Liver (tissue), 9 donors: ENCODE data around the gene IL36B. TPM values are rescaled to one million over a fixed set of nuclear protein-coding genes. Genes with fewer than 3 reads are reported as not detected.

Experiments used
- DNase-seq: peaks from one replicate; pipeline ENCODE4 v3.0.0-alpha.2; 2017; ENCODE audit warnings: low spot score
- H3K27ac ChIP-seq, 2 donors: one replicate each; pipeline ENCODE4 v1.7.0; 2013; ENCODE audit warnings: inconsistent platforms in 2 of 2, low read length in 2 of 2, control low read depth in 1 of 2, low read depth in 1 of 2, mild to moderate bottlenecking in 1 of 2
- H3K27me3 ChIP-seq, 4 donors: one replicate each; pipeline versions ENCODE4 v1.6.1 to v1.7.0; 2013; ENCODE audit warnings: low read length in 3 of 4, inconsistent platforms in 1 of 4, mild to moderate bottlenecking in 1 of 4, moderate library complexity in 1 of 4; ENCODE audit not compliant: control insufficient read depth in 4 of 4, insufficient read depth in 4 of 4
- H3K36me3 ChIP-seq, 4 donors: one replicate each; pipeline versions ENCODE4 v1.6.1 to v1.7.0; 2013; ENCODE audit warnings: low read length in 3 of 4, mild to moderate bottlenecking in 3 of 4, low read depth in 1 of 4, moderate library complexity in 1 of 4; ENCODE audit not compliant: control insufficient read depth in 4 of 4, insufficient read depth in 3 of 4
- H3K4me1 ChIP-seq, 4 donors: one replicate each; pipeline versions ENCODE4 v1.6.1 to v1.7.0; 2013; ENCODE audit warnings: low read length in 3 of 4, mild to moderate bottlenecking in 3 of 4, moderate library complexity in 1 of 4; ENCODE audit not compliant: control insufficient read depth in 4 of 4, insufficient read depth in 4 of 4
- H3K4me3 ChIP-seq, 3 donors: one replicate each; pipeline versions ENCODE4 v1.6.1 to v1.7.0; 2013; ENCODE audit warnings: low read length in 3 of 3, control low read depth in 1 of 3, low read depth in 1 of 3, mild to moderate bottlenecking in 1 of 3
- H3K9ac ChIP-seq, 2 donors: one replicate each; pipeline ENCODE4 v1.7.0; 2013; ENCODE audit warnings: low read length in 2 of 2, mild to moderate bottlenecking in 2 of 2, moderate library complexity in 2 of 2, control low read depth in 1 of 2, low read depth in 1 of 2
- H3K9me3 ChIP-seq, 4 donors: one replicate each; pipeline versions ENCODE4 v1.6.1 to v1.7.0; 2013; ENCODE audit warnings: low read length in 3 of 4; ENCODE audit not compliant: control insufficient read depth in 4 of 4
- EGR1 ChIP-seq, 2 donors: IDR thresholded peaks; 2 replicates each; pipeline ENCODE4 v1.6.1; 2016 to 2018; ENCODE audit warnings: antibody characterized with exemption in 2 of 2, low read depth in 2 of 2
- FOXA1 ChIP-seq: IDR thresholded peaks from 2 replicates; pipeline ENCODE4 v1.6.1; 2016; ENCODE audit warnings: antibody characterized with exemption
- FOXA2 ChIP-seq: IDR thresholded peaks from 2 replicates; pipeline ENCODE4 v1.6.1; 2016; ENCODE audit warnings: antibody characterized with exemption
- GABPA ChIP-seq, 2 donors: IDR thresholded peaks in 1 of 2; conservative IDR thresholded peaks in 1 of 2; 2 replicates each; pipeline ENCODE4 v1.6.1; 2016; ENCODE audit warnings: antibody characterized with exemption in 2 of 2, mild to moderate bottlenecking in 1 of 2, moderate library complexity in 1 of 2
- HNF4A ChIP-seq, 2 donors: conservative IDR thresholded peaks; 2 replicates each; pipeline ENCODE4 v1.6.1; 2016; ENCODE audit warnings: antibody characterized with exemption in 2 of 2, mild to moderate bottlenecking in 2 of 2
- HNF4G ChIP-seq: IDR thresholded peaks from 2 replicates; pipeline ENCODE4 v1.6.1; 2016; ENCODE audit warnings: antibody characterized with exemption
- JUND ChIP-seq, 2 donors: IDR thresholded peaks; 2 replicates each; pipeline ENCODE4 v1.6.1; 2016; ENCODE audit warnings: antibody characterized with exemption in 2 of 2
- NR2F2 ChIP-seq: IDR thresholded peaks from 2 replicates; pipeline ENCODE4 v1.6.1; 2016; ENCODE audit warnings: antibody characterized with exemption
- RAD21 ChIP-seq, 2 donors: IDR thresholded peaks; 2 replicates each; pipeline ENCODE4 v1.6.1; 2016; ENCODE audit warnings: antibody characterized with exemption in 2 of 2, mild to moderate bottlenecking in 2 of 2
- RXRA ChIP-seq, 2 donors: IDR thresholded peaks; 2 replicates each; pipeline ENCODE4 v1.6.1; 2017 to 2018; ENCODE audit warnings: antibody characterized with exemption in 2 of 2, mild to moderate bottlenecking in 1 of 2
- SP1 ChIP-seq: IDR thresholded peaks from 2 replicates; pipeline ENCODE4 v1.6.1; 2018; ENCODE audit warnings: antibody characterized with exemption, mild to moderate bottlenecking
- TAF1 ChIP-seq: conservative IDR thresholded peaks from 2 replicates; pipeline ENCODE4 v1.6.1; 2016; ENCODE audit warnings: antibody characterized with exemption, mild to moderate bottlenecking
- YY1 ChIP-seq: IDR thresholded peaks from 2 replicates; pipeline ENCODE4 v1.6.1; 2016; ENCODE audit warnings: antibody characterized with exemption, mild to moderate bottlenecking
- WGBS: extraction: QIAGEN DNeasy Blood & Tissue Kit; methylation state at CpG from one replicate; pipeline ENCODE4 v1.1.7; 2013; 5-methylcytosine and 5-hydroxymethylcytosine counted together
- polyA plus RNA-seq, 2 donors: library from polyadenylated mRNA; stranded (reverse) in 1 of 2; unstranded in 1 of 2; fragments of 200-250 nt in 1 of 2; fragments of >200 nt in 1 of 2; fragmentation: Nextera tagmentation in 1 of 2; extraction: Ambion mirVana in 1 of 2; gene quantifications; one replicate each; pipeline versions ENCODE4 v1.2.1 to v1.2.3, GENCODE V29; 2013 to 2015
- total RNA-seq, 2 donors: library from RNA; depleted of rRNA; stranded (reverse); fragments of >200 nt; gene quantifications; one replicate each; pipeline ENCODE4 v1.2.3, GENCODE V29; 2014
- TF ChIP-seq, protein P1 (sequence below): IDR thresholded peaks from 2 replicates; pipeline ENCODE4 v1.6.1; 2016; ENCODE audit warnings: antibody characterized with exemption, mild to moderate bottlenecking
- TF ChIP-seq, protein P2 (sequence below): IDR thresholded peaks from 2 replicates; pipeline ENCODE4 v1.6.1; 2016; ENCODE audit warnings: antibody characterized with exemption
- TF ChIP-seq, protein P3 (sequence below): IDR thresholded peaks from 2 replicates; pipeline ENCODE4 v1.6.1; 2016; ENCODE audit warnings: antibody characterized with exemption
- TF ChIP-seq, protein P4 (sequence below): IDR thresholded peaks from 2 replicates; pipeline ENCODE4 v1.6.1; 2016; ENCODE audit warnings: antibody characterized with exemption
- donor health status: healthy.
- donor health status: healthy.
- donor health status: healthy.
- donor health status: healthy.
- donor health status: healthy.

The IL36B gene
- total and polyA plus RNA-seq, 4 donors, result not detected

DNA sequence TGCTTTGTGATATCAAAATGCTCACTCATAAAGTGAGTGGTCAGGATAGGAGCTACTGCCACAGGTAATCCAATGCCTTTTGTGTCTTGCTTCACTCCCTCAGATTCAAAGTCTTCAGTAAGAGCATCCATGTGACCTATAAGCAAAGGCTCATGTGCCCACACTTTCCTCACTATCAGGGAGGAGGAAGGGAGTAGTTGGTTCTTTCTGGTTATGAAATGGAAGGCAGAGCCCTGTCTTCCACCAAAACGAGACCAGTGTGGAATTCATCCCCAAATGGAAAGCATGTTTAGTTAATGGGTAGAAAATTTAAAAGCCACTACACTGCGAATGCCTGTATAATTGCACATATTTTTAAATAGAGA is 40.9 kb upstream of the IL36B start (continued):
- TF ChIP-seq, protein P1, sequence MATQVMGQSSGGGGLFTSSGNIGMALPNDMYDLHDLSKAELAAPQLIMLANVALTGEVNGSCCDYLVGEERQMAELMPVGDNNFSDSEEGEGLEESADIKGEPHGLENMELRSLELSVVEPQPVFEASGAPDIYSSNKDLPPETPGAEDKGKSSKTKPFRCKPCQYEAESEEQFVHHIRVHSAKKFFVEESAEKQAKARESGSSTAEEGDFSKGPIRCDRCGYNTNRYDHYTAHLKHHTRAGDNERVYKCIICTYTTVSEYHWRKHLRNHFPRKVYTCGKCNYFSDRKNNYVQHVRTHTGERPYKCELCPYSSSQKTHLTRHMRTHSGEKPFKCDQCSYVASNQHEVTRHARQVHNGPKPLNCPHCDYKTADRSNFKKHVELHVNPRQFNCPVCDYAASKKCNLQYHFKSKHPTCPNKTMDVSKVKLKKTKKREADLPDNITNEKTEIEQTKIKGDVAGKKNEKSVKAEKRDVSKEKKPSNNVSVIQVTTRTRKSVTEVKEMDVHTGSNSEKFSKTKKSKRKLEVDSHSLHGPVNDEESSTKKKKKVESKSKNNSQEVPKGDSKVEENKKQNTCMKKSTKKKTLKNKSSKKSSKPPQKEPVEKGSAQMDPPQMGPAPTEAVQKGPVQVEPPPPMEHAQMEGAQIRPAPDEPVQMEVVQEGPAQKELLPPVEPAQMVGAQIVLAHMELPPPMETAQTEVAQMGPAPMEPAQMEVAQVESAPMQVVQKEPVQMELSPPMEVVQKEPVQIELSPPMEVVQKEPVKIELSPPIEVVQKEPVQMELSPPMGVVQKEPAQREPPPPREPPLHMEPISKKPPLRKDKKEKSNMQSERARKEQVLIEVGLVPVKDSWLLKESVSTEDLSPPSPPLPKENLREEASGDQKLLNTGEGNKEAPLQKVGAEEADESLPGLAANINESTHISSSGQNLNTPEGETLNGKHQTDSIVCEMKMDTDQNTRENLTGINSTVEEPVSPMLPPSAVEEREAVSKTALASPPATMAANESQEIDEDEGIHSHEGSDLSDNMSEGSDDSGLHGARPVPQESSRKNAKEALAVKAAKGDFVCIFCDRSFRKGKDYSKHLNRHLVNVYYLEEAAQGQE, result no peak
- no peak for TF ChIP-seq TAF1
- no peak for TF ChIP-seq NR2F2
- TF ChIP-seq RXRA (IDR thresholded peaks at IDR 0.05), result no peak
- TF ChIP-seq RAD21 (IDR thresholded peaks at IDR 0.05), result no peak
- TF ChIP-seq YY1, result no peak
- no peak for TF ChIP-seq HNF4A (conservative IDR thresholded peaks at IDR 0.05)
- no peak for TF ChIP-seq GABPA (IDR thresholded peaks at IDR 0.05 in 1 of 2, conservative IDR thresholded peaks at IDR 0.05 in 1 of 2)

DNA sequence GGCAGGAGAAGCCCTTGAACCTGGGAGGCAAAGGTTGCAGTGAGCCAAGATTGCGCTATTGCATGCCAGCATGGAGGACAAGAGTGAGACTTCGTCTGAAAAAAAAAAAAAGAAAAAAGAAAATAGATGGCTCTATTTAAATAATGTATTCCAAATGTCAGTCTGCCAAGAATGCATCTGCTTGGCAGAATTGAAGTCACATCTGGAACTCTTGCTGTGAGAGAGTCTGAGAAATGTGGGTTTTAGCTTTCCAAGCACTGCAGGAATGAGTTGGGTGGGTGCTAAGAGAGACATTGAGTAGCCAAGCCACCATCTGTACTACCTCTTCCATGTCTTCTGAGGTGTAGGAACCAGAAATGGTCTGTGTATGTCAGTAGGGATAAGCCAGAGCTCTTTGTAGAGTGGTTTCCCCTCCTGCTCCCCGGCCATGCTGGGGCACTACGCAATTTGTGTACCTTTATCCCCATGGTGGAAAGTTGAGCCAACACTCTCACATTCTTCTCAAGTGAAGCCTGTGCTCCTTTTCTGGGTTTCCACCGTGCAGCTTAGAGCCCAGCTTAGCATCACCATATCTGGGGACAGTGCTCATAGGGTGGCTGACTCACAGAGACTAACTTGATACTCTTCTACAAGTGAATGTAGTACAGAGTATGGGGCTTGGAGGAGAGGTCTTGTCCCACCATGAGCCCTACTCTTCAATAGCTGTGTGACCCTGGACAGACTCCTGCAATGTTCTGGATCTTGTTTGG is 40.4 kb upstream of the IL36B start:
- Histone ChIP-seq H3K27ac (no peak overlapping the region), H3K4me3 (no peak overlapping the region), H3K4me1 (peaks cover 0 to 12% (median 9%) of the 10 kb centered on the region in 4 donors), H3K36me3 (no peaks in the 10 kb centered on the region), H3K9me3 (no peaks in the 10 kb centered on the region), H3K27me3 (no peaks in the 10 kb centered on the region), H3K9ac (no peak overlapping the region)
- no peak for TF ChIP-seq FOXA1
- TF ChIP-seq, protein P1, result no peak
- TF ChIP-seq FOXA2, result no peak
- TF ChIP-seq HNF4G, result no peak
- no peak for TF ChIP-seq EGR1 (IDR thresholded peaks at IDR 0.05; ENCODE audit: low read depth in 2 of 2)
- TF ChIP-seq, protein P2, sequence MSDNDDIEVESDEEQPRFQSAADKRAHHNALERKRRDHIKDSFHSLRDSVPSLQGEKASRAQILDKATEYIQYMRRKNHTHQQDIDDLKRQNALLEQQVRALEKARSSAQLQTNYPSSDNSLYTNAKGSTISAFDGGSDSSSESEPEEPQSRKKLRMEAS, result no peak
- no peak for TF ChIP-seq JUND (IDR thresholded peaks at IDR 0.05)
- TF ChIP-seq, protein P3, sequence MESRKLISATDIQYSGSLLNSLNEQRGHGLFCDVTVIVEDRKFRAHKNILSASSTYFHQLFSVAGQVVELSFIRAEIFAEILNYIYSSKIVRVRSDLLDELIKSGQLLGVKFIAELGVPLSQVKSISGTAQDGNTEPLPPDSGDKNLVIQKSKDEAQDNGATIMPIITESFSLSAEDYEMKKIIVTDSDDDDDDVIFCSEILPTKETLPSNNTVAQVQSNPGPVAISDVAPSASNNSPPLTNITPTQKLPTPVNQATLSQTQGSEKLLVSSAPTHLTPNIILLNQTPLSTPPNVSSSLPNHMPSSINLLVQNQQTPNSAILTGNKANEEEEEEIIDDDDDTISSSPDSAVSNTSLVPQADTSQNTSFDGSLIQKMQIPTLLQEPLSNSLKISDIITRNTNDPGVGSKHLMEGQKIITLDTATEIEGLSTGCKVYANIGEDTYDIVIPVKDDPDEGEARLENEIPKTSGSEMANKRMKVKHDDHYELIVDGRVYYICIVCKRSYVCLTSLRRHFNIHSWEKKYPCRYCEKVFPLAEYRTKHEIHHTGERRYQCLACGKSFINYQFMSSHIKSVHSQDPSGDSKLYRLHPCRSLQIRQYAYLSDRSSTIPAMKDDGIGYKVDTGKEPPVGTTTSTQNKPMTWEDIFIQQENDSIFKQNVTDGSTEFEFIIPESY, result no peak
- no peak for TF ChIP-seq SP1
- no peak for TF ChIP-seq NR2F2
- no peak for TF ChIP-seq RAD21 (IDR thresholded peaks at IDR 0.05)
- no peak for TF ChIP-seq HNF4A (conservative IDR thresholded peaks at IDR 0.05)
- no peak for TF ChIP-seq RXRA (IDR thresholded peaks at IDR 0.05)
- no peak for TF ChIP-seq TAF1
- no peak for TF ChIP-seq GABPA (IDR thresholded peaks at IDR 0.05 in 1 of 2, conservative IDR thresholded peaks at IDR 0.05 in 1 of 2)
- TF ChIP-seq, protein P4, sequence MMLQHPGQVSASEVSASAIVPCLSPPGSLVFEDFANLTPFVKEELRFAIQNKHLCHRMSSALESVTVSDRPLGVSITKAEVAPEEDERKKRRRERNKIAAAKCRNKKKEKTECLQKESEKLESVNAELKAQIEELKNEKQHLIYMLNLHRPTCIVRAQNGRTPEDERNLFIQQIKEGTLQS, result no peak
- WGBS, result 91% methylated on average over 5 of the region's 5 CpGs
- no peak for DNase-seq
